ENCODE data around the gene HAPLN2. TPM values are rescaled to one million over a fixed set of nuclear protein-coding genes. Genes with fewer than 3 reads are reported as not detected.

The HAPLN2 gene
- total and polyA plus RNA-seq, 2 of the 8 experiments (the other 6 are each of a cell fraction or from before 2014, with no cell fraction given), result 0.19 to 0.51 TPM

DNA sequence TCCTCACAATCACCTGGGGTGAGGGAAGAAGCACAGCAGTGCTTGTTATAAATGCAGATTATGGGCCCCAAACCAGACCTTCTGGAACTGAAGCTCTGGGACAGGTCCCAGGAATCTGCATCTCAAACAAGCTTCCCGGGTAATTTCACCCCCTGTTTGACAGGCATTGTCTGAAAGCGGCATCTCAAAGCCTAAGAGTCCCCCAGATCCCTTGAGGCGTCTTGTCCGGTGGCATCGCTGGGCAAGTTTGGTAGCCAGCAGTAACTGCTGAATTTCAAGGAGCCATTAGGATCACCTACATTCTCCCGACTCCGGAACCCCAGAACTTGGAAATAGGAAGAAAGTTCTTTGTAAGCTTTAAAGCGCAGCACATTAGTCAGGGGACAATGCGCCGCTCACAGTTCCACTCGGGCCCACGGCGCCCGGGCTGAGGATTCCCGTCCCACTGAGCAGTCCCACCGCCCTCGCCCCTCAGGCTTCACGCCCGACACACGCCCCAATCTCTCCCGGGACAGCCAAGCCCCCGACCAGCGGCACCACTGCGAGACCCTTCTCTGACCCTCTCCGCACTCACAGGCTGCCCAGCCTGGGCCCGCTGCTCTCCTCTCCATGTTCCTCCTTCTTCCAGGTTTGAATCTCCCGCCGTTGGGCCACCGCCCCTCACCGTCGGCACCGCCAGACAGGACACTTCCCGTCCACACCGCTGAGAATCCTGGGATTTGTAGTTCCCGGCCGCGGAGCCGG lies 47.1 kb upstream of the HAPLN2 start, which contains the start of gene IQGAP3 (continued):
- TF ChIP-seq CREB1 (IDR thresholded peaks at IDR 0.05) (peak; percentile 72), TBP (IDR thresholded peaks at IDR 0.05; ENCODE audit: low read depth, low read length) (no peak)
- TF ChIP-seq, protein P1, sequence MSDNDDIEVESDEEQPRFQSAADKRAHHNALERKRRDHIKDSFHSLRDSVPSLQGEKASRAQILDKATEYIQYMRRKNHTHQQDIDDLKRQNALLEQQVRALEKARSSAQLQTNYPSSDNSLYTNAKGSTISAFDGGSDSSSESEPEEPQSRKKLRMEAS (IDR thresholded peaks at IDR 0.05), result peak; percentile 40; the same call in 1 of the 2 replicates

Data from H1 (cell line).